HEK293 (cell line): ENCODE data around the gene LINGO1.

Experiments
- CTCF ChIA-PET: fragments of 350-600 bp; formaldehyde crosslinking; extraction: SDS; loops from one replicate; lab custom pipeline; 2021; ENCODE audit warnings: antibody characterized with exemption; lab: Yijun Ruan, JAX
- POLR2A ChIA-PET: fragments of 300-600 bp; formaldehyde crosslinking; extraction: SDS; loops from one replicate; lab custom pipeline; 2020; ENCODE audit warnings: antibody characterized with exemption, inconsistent platforms; lab: Yijun Ruan, JAX
- H3K27ac ChIP-seq: fragments of 200-500 bp; sonication (Bioruptor generic); 2 replicates; pipeline ENCODE4 v1.5.1; 2014; ENCODE audit warnings: low read depth, low read length, control low read depth, inconsistent platforms; ENCODE audit errors: extremely low read depth
- H3K36me3 ChIP-seq, 2 experiments: fragments of 200-500 bp in 1 of 2; sonication (Bioruptor generic) in 1 of 2; 1 replicate in 1 of 2; 2 replicates in 1 of 2; pipeline ENCODE4 v1.5.1; 2014 to 2017; ENCODE audit warnings: inconsistent platforms in 2 of 2, low read length in 2 of 2; ENCODE audit not compliant: control insufficient read depth in 2 of 2, insufficient read depth in 1 of 2
- H3K4me1 ChIP-seq: fragments of 200-500 bp; sonication (Bioruptor generic); 2 replicates; pipeline ENCODE4 v1.5.1; 2014; ENCODE audit warnings: mild to moderate bottlenecking, low read length, inconsistent platforms; ENCODE audit not compliant: control insufficient read depth, insufficient read depth
- H3K4me3 ChIP-seq: 2 replicates; pipeline ENCODE4 v1.5.1; 2011; ENCODE audit warnings: low read depth, mild to moderate bottlenecking, control low read depth, low read length, moderate library complexity
- H3K9me3 ChIP-seq: fragments of 200-500 bp; sonication (Bioruptor generic); 2 replicates; pipeline ENCODE4 v1.5.1; 2014; ENCODE audit warnings: low read depth, low read length, inconsistent platforms; ENCODE audit not compliant: control insufficient read depth, insufficient read depth
- MEIS1 ChIP-seq: sonication (generic); formaldehyde crosslinking; IDR thresholded peaks from 2 replicates; pipeline ENCODE4 v1.8.1; 2022; ENCODE audit warnings: missing genetic modification reagents, mild to moderate bottlenecking, borderline replicate concordance
- OVOL3 ChIP-seq: fragments of 450-650 bp; formaldehyde crosslinking; IDR thresholded peaks from 2 replicates; pipeline ENCODE4 v1.5.1; 2016; ENCODE audit warnings: missing biosample characterization, missing genetic modification characterization
- PBX3 ChIP-seq: sonication (generic); formaldehyde crosslinking; IDR thresholded peaks from 2 replicates; pipeline ENCODE4 v1.8.1; 2022; ENCODE audit warnings: mild to moderate bottlenecking, moderate library complexity, missing genetic modification reagents
- REPIN1 ChIP-seq: fragments of 450-650 bp; formaldehyde crosslinking; IDR thresholded peaks from 2 replicates; pipeline ENCODE4 v1.5.1; 2017; ENCODE audit warnings: missing biosample characterization, missing genetic modification characterization, low read depth
- SP2 ChIP-seq: fragments of 450-650 bp; formaldehyde crosslinking; IDR thresholded peaks from 2 replicates; pipeline ENCODE4 v1.5.1; 2016; ENCODE audit warnings: missing biosample characterization, missing genetic modification characterization
- ZBTB48 ChIP-seq: fragments of 450-650 bp; formaldehyde crosslinking; IDR thresholded peaks from 2 replicates; pipeline ENCODE4 v1.5.1; 2016; ENCODE audit warnings: missing biosample characterization, missing genetic modification characterization
- ZIC2 ChIP-seq: fragments of 450-650 bp; formaldehyde crosslinking; IDR thresholded peaks from 2 replicates; pipeline ENCODE4 v1.5.1; 2016; ENCODE audit warnings: missing biosample characterization, missing genetic modification characterization
- ZNF202 ChIP-seq: fragments of 450-650 bp; formaldehyde crosslinking; IDR thresholded peaks from 2 replicates; pipeline ENCODE4 v1.5.1; 2016; ENCODE audit warnings: missing biosample characterization, missing genetic modification characterization, borderline replicate concordance
- ZNF391 ChIP-seq: fragments of 450-650 bp; formaldehyde crosslinking; IDR thresholded peaks from 2 replicates; pipeline ENCODE4 v1.5.1; 2016; ENCODE audit warnings: low read depth, missing biosample characterization, missing genetic modification characterization, borderline replicate concordance
- ZNF449 ChIP-seq: fragments of 450-650 bp; formaldehyde crosslinking; IDR thresholded peaks from 2 replicates; pipeline ENCODE4 v1.5.1; 2017; ENCODE audit warnings: missing biosample characterization, mild to moderate bottlenecking, missing genetic modification characterization, moderate library complexity
- ZNF518A ChIP-seq: fragments of 450-650 bp; formaldehyde crosslinking; conservative IDR thresholded peaks from 2 replicates; pipeline ENCODE4 v1.5.1; 2016; ENCODE audit warnings: low read depth, missing biosample characterization, missing genetic modification characterization
- ZNF560 ChIP-seq: fragments of 450-650 bp; formaldehyde crosslinking; IDR thresholded peaks from 2 replicates; pipeline ENCODE4 v1.5.1; 2017; ENCODE audit warnings: missing biosample characterization, missing genetic modification characterization, borderline replicate concordance
- ZNF623 ChIP-seq: fragments of 450-650 bp; formaldehyde crosslinking; IDR thresholded peaks from 2 replicates; pipeline ENCODE4 v1.5.1; 2016; ENCODE audit warnings: missing biosample characterization, missing genetic modification characterization
- ZNF645 ChIP-seq: fragments of 450-650 bp; formaldehyde crosslinking; IDR thresholded peaks from 2 replicates; pipeline ENCODE4; 2016; ENCODE audit warnings: missing biosample characterization, missing genetic modification characterization
- ZNF707 ChIP-seq: fragments of 450-650 bp; formaldehyde crosslinking; IDR thresholded peaks from 2 replicates; pipeline ENCODE4 v1.5.1; 2016; ENCODE audit warnings: missing biosample characterization, missing genetic modification characterization

Gene LINGO1

GRCh38 chr15:77596821-77597803 lies 35.6 kb downstream of the LINGO1 start:
- ChIA-PET POLR2A (no interaction called here), CTCF (interaction anchor here (0.6 kb wide), 1 partner anchor 16 kb away, joined by 3 read pairs; no protein-coding TSS in a partner anchor)
- Histone ChIP-seq H3K9me3 (no peaks in the 10 kb centered on the region), H3K27ac (no peak overlapping the region), H3K4me3 (no peak overlapping the region), H3K4me1 (no peaks in the 10 kb centered on the region), H3K36me3 (no peaks in the 10 kb centered on the region)
- TF ChIP-seq SP2 (tag by site-specific recombination) (0 out of 2 replicates have a peak, but pooled peaks have one; percentile 7), PBX3 (CRISPR knock-in tag) (no peak), ZNF623 (no peak), ZNF560 (tag by site-specific recombination) (no peak), ZNF202 (tag by site-specific recombination) (no peak)

- H3K4me1 ChIP-seq = no peaks in the 10 kb centered on the region
- ChIA-PET POLR2A (no interaction called here), CTCF (no interaction called here)
- no peaks in the 10 kb centered on the region for H3K36me3 ChIP-seq
- no peak overlapping the region for H3K27ac ChIP-seq
- TF ChIP-seq MEIS1 (CRISPR knock-in tag) = no peak
- TF ChIP-seq ZIC2 = no peak
- TF ChIP-seq ZNF391 (tag by site-specific recombination) = no peak
- TF ChIP-seq ZNF449 (tag by site-specific recombination) = no peak
- no peak for TF ChIP-seq ZNF645 (tag by site-specific recombination)
- no peak for TF ChIP-seq ZNF707 (tag by site-specific recombination)
- no peak for TF ChIP-seq ZNF518A (tag by site-specific recombination)
- no peak for TF ChIP-seq ZBTB48 (tag by site-specific recombination)
- TF ChIP-seq PBX3 (CRISPR knock-in tag) = no peak
- TF ChIP-seq REPIN1 (tag by site-specific recombination) = no peak
- TF ChIP-seq OVOL3 = no peak
- H3K4me3 ChIP-seq = no peak overlapping the region
- H3K9me3 ChIP-seq = no peaks in the 10 kb centered on the region
These were observed 37.5 kb downstream of the LINGO1 start for GRCh38 chr15:77595231-77595630.
